Nucleus accumbens (tissue), 56 donors: Measurements from ENCODE around the gene BRD1.
A peak's percentile ranks its signal among the peaks of the same experiment; 100 is the strongest.
"Not testable (repeated sequence)": the region's sequence is repeated elsewhere in the genome, so short reads cannot be mapped to it uniquely, and the experiment has no call there.

Experiments used
- DNase-seq, 56 donors: peaks; one replicate each; lab custom pipeline; 2025; lab: John Stamatoyannopoulos, UW

Gene BRD1

GRCh38 chr22:49785841-49786471, 41.7 kb downstream of the BRD1 start:
- DNase-seq = peak in 21 of 56 donors; percentile 4 to 74 (median 36)

GRCh38 chr22:49785046-49785521, 42.6 kb downstream of the BRD1 start:
- DNase-seq = no peak

GRCh38 chr22:49784630-49784971, 43.1 kb downstream of the BRD1 start:
- no peak for DNase-seq

- DNase-seq = no peak
Observed at GRCh38 chr22:49783926-49784629, 43.6 kb downstream of the BRD1 start.

GRCh38 chr22:49783036-49783746, 44.5 kb downstream of the BRD1 start:
- no peak for DNase-seq

- DNase-seq = not testable (repeated sequence)
Observed at GRCh38 chr22:49781886-49782285, 45.8 kb downstream of the BRD1 start.

GRCh38 chr22:49781289-49781782, 46.3 kb downstream of the BRD1 start:
- DNase-seq = no peak

- no peak for DNase-seq
Observed at GRCh38 chr22:49780698-49781288, 46.9 kb downstream of the BRD1 start.

GRCh38 chr22:49779853-49780697, 47.6 kb downstream of the BRD1 start:
- DNase-seq = peak in 30 of 56 donors; percentile 14 to 73 (median 46)

GRCh38 chr22:49779211-49779610, 48.5 kb downstream of the BRD1 start:
- no peak for DNase-seq

- no peak for DNase-seq
Observed at GRCh38 chr22:49777569-49778249, 50.0 kb downstream of the BRD1 start.

GRCh38 chr22:49776891-49777290, 50.8 kb downstream of the BRD1 start:
- no peak for DNase-seq

- no peak for DNase-seq
Observed at GRCh38 chr22:49775867-49776511, 51.7 kb downstream of the BRD1 start.

- DNase-seq = no peak
Observed at GRCh38 chr22:49775191-49775866, 52.3 kb downstream of the BRD1 start.

- no peak for DNase-seq
Observed at GRCh38 chr22:49774499-49775151, 53.0 kb downstream of the BRD1 start.

- no peak for DNase-seq
Observed at GRCh38 chr22:49774046-49774445, 53.6 kb downstream of the BRD1 start.

- no peak for DNase-seq
Observed at GRCh38 chr22:49773531-49773930, 54.1 kb downstream of the BRD1 start.

GRCh38 chr22:49772692-49773091, 55.0 kb downstream of the BRD1 start:
- no peak for DNase-seq
